HepG2 (cell line): ENCODE results near the gene PTEN. TPM values are rescaled to one million over a fixed set of nuclear protein-coding genes. Genes with fewer than 3 reads are reported as not detected.

Experiments used
- ATAD3A ChIP-seq: sonication (generic); formaldehyde crosslinking; IDR thresholded peaks from 2 replicates; pipeline ENCODE4 v1.4.0; 2020; ENCODE audit warnings: missing genetic modification reagents
- TSC22D2 ChIP-seq: sonication (generic); formaldehyde crosslinking; IDR thresholded peaks from 2 replicates; pipeline ENCODE4 v1.5.1; 2020; ENCODE audit warnings: missing genetic modification reagents, mild to moderate bottlenecking, borderline replicate concordance
- ZFY ChIP-seq: sonication (generic); formaldehyde crosslinking; IDR thresholded peaks from 2 replicates; pipeline ENCODE4 v1.4.0; 2020; ENCODE audit warnings: missing genetic modification reagents
- ZNF234 ChIP-seq: sonication (generic); formaldehyde crosslinking; conservative IDR thresholded peaks from 2 replicates; pipeline ENCODE4 v1.5.1; 2020; ENCODE audit warnings: mild to moderate bottlenecking, missing genetic modification reagents
- ZNF253 ChIP-seq: sonication (generic); formaldehyde crosslinking; IDR thresholded peaks from 2 replicates; pipeline ENCODE4 v1.8.0; 2022; ENCODE audit warnings: mild to moderate bottlenecking, missing genetic modification reagents, borderline replicate concordance
- polyA plus RNA-seq, 8 experiments: library from polyadenylated mRNA; depleted of rRNA in 3 of 8; stranded (reverse) in 7 of 8; unstranded in 1 of 8; fragments of >200 nt; fragmentation: Illumina TruSeq in 4 of 8; extraction: Trizol in 4 of 8; gene quantifications; 2 replicates each; pipeline versions ENCODE4 v1.2.1 to v1.2.3, GENCODE V29; 2011 to 2016; ENCODE audit warnings: low read depth in 4 of 8, missing spikeins in 1 of 8, mixed read lengths in 1 of 8; ENCODE audit not compliant: insufficient read depth in 1 of 8
- total RNA-seq, 5 experiments: library from RNA; depleted of rRNA; stranded (reverse); fragments of >200 nt; fragmentation: Illumina TruSeq; extraction: Trizol; gene quantifications; 2 replicates each; pipeline ENCODE4 v1.2.3, GENCODE V29; 2016; ENCODE audit warnings: low read depth in 1 of 5
- TF ChIP-seq, protein P1 (sequence below): sonication (generic); formaldehyde crosslinking; IDR thresholded peaks from 2 replicates; pipeline ENCODE4; 2020; ENCODE audit warnings: missing genetic modification reagents, mild to moderate bottlenecking, borderline replicate concordance
- TF ChIP-seq, protein P2 (sequence below): fragments of 450-650 bp; IDR thresholded peaks from 2 replicates; pipeline ENCODE4 v1.6.1; 2016
- TF ChIP-seq, protein P3 (sequence below): sonication (generic); formaldehyde crosslinking; IDR thresholded peaks from 2 replicates; pipeline ENCODE4 v1.5.1; 2020; ENCODE audit warnings: mild to moderate bottlenecking, missing genetic modification reagents
- TF ChIP-seq, protein P4 (sequence below): IDR thresholded peaks from 2 replicates; pipeline ENCODE4 v1.6.1; 2018; ENCODE audit warnings: missing genetic modification reagents

The PTEN gene
- total and polyA plus RNA-seq, 2 of the 13 experiments (the other 11 are each of a cell fraction or from before 2014, with no cell fraction given), result 30.3 to 61.3 TPM

GRCh38 chr10:87817609-87818504 is 45.6 kb upstream of the PTEN start, which contains the start of gene ATAD1 (continued):
- TF ChIP-seq, protein P1, sequence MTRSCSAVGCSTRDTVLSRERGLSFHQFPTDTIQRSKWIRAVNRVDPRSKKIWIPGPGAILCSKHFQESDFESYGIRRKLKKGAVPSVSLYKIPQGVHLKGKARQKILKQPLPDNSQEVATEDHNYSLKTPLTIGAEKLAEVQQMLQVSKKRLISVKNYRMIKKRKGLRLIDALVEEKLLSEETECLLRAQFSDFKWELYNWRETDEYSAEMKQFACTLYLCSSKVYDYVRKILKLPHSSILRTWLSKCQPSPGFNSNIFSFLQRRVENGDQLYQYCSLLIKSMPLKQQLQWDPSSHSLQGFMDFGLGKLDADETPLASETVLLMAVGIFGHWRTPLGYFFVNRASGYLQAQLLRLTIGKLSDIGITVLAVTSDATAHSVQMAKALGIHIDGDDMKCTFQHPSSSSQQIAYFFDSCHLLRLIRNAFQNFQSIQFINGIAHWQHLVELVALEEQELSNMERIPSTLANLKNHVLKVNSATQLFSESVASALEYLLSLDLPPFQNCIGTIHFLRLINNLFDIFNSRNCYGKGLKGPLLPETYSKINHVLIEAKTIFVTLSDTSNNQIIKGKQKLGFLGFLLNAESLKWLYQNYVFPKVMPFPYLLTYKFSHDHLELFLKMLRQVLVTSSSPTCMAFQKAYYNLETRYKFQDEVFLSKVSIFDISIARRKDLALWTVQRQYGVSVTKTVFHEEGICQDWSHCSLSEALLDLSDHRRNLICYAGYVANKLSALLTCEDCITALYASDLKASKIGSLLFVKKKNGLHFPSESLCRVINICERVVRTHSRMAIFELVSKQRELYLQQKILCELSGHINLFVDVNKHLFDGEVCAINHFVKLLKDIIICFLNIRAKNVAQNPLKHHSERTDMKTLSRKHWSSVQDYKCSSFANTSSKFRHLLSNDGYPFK, result peak; percentile 60; the same call in 1 of the 2 replicates
- 0 out of 2 replicates have a peak, but pooled peaks have one; percentile 71 for TF ChIP-seq ZNF253 (CRISPR knock-in tag)
- TF ChIP-seq ZNF234, result 0 out of 2 replicates have a peak, but pooled peaks have one; percentile 53
- no peak for TF ChIP-seq TSC22D2 (CRISPR knock-in tag)
- TF ChIP-seq ZFY (CRISPR knock-in tag), result peak; percentile 96
- TF ChIP-seq, protein P2, sequence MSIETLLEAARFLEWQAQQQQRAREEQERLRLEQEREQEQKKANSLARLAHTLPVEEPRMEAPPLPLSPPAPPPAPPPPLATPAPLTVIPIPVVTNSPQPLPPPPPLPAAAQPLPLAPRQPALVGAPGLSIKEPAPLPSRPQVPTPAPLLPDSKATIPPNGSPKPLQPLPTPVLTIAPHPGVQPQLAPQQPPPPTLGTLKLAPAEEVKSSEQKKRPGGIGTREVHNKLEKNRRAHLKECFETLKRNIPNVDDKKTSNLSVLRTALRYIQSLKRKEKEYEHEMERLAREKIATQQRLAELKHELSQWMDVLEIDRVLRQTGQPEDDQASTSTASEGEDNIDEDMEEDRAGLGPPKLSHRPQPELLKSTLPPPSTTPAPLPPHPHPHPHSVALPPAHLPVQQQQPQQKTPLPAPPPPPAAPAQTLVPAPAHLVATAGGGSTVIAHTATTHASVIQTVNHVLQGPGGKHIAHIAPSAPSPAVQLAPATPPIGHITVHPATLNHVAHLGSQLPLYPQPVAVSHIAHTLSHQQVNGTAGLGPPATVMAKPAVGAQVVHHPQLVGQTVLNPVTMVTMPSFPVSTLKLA, result 0 out of 2 replicates have a peak, but pooled peaks have one; percentile 11
- TF ChIP-seq, protein P3, sequence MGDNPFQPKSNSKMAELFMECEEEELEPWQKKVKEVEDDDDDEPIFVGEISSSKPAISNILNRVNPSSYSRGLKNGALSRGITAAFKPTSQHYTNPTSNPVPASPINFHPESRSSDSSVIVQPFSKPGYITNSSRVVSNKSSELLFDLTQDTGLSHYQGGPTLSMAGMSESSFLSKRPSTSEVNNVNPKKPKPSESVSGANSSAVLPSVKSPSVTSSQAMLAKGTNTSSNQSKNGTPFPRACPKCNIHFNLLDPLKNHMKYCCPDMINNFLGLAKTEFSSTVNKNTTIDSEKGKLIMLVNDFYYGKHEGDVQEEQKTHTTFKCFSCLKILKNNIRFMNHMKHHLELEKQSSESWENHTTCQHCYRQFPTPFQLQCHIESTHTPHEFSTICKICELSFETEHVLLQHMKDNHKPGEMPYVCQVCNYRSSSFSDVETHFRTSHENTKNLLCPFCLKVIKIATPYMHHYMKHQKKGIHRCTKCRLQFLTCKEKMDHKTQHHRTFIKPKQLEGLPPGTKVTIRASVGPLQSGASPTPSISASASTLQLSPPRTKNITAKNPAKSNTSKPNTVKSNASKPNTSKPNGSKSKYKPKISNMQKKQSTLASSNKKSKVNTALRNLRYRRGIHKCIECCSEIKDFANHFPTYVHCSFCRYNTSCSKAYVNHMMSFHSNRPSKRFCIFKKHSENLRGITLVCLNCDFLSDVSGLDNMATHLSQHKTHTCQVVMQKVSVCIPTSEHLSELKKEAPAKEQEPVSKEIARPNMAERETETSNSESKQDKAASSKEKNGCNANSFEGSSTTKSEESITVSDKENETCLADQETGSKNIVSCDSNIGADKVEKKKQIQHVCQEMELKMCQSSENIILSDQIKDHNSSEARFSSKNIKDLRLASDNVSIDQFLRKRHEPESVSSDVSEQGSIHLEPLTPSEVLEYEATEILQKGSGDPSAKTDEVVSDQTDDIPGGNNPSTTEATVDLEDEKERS (CRISPR knock-in tag), result no peak
- TF ChIP-seq ATAD3A (CRISPR knock-in tag), result 0 out of 2 replicates have a peak, but pooled peaks have one; percentile 5
- TF ChIP-seq, protein P4, sequence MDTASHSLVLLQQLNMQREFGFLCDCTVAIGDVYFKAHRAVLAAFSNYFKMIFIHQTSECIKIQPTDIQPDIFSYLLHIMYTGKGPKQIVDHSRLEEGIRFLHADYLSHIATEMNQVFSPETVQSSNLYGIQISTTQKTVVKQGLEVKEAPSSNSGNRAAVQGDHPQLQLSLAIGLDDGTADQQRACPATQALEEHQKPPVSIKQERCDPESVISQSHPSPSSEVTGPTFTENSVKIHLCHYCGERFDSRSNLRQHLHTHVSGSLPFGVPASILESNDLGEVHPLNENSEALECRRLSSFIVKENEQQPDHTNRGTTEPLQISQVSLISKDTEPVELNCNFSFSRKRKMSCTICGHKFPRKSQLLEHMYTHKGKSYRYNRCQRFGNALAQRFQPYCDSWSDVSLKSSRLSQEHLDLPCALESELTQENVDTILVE (CRISPR knock-in tag), result peak; percentile 23; the same call in 1 of the 2 replicates
